B cell (primary cell): ENCODE data around the gene MMRN1.

ENCODE experiments used
- CTCF ChIP-seq: fragments of 200-600 bp; IDR thresholded peaks from one replicate; pipeline ENCODE4 v1.8.0; 2022; ENCODE audit warnings: antibody characterized with exemption, mild to moderate bottlenecking
- EZH2 ChIP-seq: IDR thresholded peaks from 2 replicates; pipeline ENCODE4 v1.6.1; 2012; ENCODE audit warnings: borderline replicate concordance, low read depth, mild to moderate bottlenecking, moderate library complexity, low read length; ENCODE audit not compliant: insufficient read depth, poor library complexity, severe bottlenecking

- TF ChIP-seq CTCF (no peak), EZH2 (no peak)
Measured at GRCh38 chr4:89939546-89939945, 44.9 kb downstream of the MMRN1 start.
